Suppressor macrophage treated with lipopolysaccharide for 4 hours (primary cell): ENCODE measurements around the gene PANX3.

ENCODE experiments used
- DNase-seq: peaks from one replicate; pipeline ENCODE4 v3.0.0-alpha.2; 2020

Gene PANX3

GRCh38 chr11:124622531-124623451, 11.6 kb downstream of the PANX3 start, which contains the start of gene TBRG1:
Gene TBRG1 (plus strand): TSS chr11:124622864. CDS start chr11:124623084, 220 bp downstream.
- DNase-seq = peak; percentile 93

GRCh38 chr11:124623861-124624525, 12.8 kb downstream of the PANX3 start:
- DNase-seq = no peak

GRCh38 chr11:124625504-124626168, 14.4 kb downstream of the PANX3 start:
- no peak for DNase-seq

GRCh38 chr11:124627546-124627945, 16.3 kb downstream of the PANX3 start:
- no peak for DNase-seq

- DNase-seq = no peak
These were observed 18.7 kb downstream of the PANX3 start for GRCh38 chr11:124629961-124630360.

GRCh38 chr11:124633355-124633754, 22.1 kb downstream of the PANX3 start:
- DNase-seq = peak; percentile 4

- no peak for DNase-seq
These were observed 24.7 kb downstream of the PANX3 start for GRCh38 chr11:124635932-124636331.

- DNase-seq = no peak
These were observed 27.3 kb downstream of the PANX3 start for GRCh38 chr11:124638500-124638899.

- DNase-seq = no peak
These were observed 28.0 kb downstream of the PANX3 start for GRCh38 chr11:124639186-124639585.

GRCh38 chr11:124640666-124641065, 29.4 kb downstream of the PANX3 start:
- no peak for DNase-seq

GRCh38 chr11:124642628-124643027, 31.4 kb downstream of the PANX3 start:
- no peak for DNase-seq

GRCh38 chr11:124643042-124643604, 31.9 kb downstream of the PANX3 start:
- no peak for DNase-seq

- DNase-seq = peak; percentile 31
These were observed 32.6 kb downstream of the PANX3 start for GRCh38 chr11:124643605-124644425.

- peak; percentile 51 for DNase-seq
These were observed 33.4 kb downstream of the PANX3 start for GRCh38 chr11:124644426-124645280.

GRCh38 chr11:124646148-124646547, 34.9 kb downstream of the PANX3 start:
- no peak for DNase-seq

- no peak for DNase-seq
These were observed 37.4 kb downstream of the PANX3 start for GRCh38 chr11:124648610-124649009.

- DNase-seq = no peak
These were observed 45.8 kb downstream of the PANX3 start for GRCh38 chr11:124656774-124657630.

GRCh38 chr11:124657904-124658303, 46.7 kb downstream of the PANX3 start:
- no peak for DNase-seq

GRCh38 chr11:124658501-124658900, 47.3 kb downstream of the PANX3 start:
- no peak for DNase-seq

- no peak for DNase-seq
These were observed 47.8 kb downstream of the PANX3 start for GRCh38 chr11:124658986-124659385.
